Fibroblast of lung (primary cell): Measurements from ENCODE around the gene PPFIBP2.

Experiments
- CTCF ChIP-seq, 2 donors: IDR thresholded peaks in 1 of 2; conservative IDR thresholded peaks in 1 of 2; 1 replicate in 1 of 2; 2 replicates in 1 of 2; pipeline ENCODE4 v1.5.1; 2011 to 2012; ENCODE audit warnings: low read length in 2 of 2, control low read depth in 1 of 2, inconsistent platforms in 1 of 2, low read depth in 1 of 2, mild to moderate bottlenecking in 1 of 2
- EZH2 ChIP-seq: IDR thresholded peaks from 2 replicates; pipeline ENCODE4 v1.5.1; 2012; ENCODE audit warnings: low read length, control low read depth, mild to moderate bottlenecking; ENCODE audit errors: missing control alignments

GRCh38 chr11:7498193-7498592, 15.6 kb upstream of the PPFIBP2 start:
- TF ChIP-seq CTCF (conservative IDR thresholded peaks at IDR 0.05 in 1 of 2, IDR thresholded peaks at IDR 0.05 in 1 of 2; ENCODE audit: low read depth in 1 of 2, low read length in 2 of 2) (no peak), EZH2 (no peak)
